GM21786 (cell line): ENCODE data around the gene NPM1.
"Not testable (repeated sequence)": the region's sequence is repeated elsewhere in the genome, so short reads cannot be mapped to it uniquely, and the experiment has no call there.

ENCODE experiments used
- ATAC-seq: cut with Tn5 transposase; IDR thresholded peaks from one replicate; pipeline ENCODE4 v1.9.1; 2021; ENCODE audit not compliant: unreplicated experiment

The NPM1 gene

GRCh38 chr5:171386006-171386671 lies 1.5 kb upstream of the NPM1 start:
- ATAC-seq: no peak

DNA sequence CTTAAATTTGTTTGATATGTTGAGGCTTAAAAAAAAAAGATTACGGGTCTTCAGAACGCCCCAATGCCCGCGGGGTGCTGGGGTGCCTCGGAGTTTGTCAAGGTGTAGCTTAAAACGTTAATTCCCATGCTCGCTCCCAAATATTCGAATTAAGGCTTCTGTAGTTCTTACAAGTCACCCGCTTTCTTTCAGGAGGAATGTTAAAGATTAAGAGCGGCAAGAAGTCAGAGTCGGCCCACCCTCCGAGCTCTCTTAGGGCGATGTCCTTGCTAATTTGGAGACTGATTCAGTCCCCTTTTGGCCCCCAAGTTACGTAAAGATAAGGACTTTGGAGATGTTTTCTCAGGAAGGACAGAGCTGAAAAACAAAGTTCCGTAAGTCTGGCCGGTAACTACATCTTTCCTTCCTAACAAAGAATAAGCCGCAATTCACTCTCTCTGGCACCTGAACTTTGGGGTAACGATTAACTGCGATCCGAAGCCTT lies 746 bp upstream of the NPM1 start:
- ATAC-seq: no peak

DNA sequence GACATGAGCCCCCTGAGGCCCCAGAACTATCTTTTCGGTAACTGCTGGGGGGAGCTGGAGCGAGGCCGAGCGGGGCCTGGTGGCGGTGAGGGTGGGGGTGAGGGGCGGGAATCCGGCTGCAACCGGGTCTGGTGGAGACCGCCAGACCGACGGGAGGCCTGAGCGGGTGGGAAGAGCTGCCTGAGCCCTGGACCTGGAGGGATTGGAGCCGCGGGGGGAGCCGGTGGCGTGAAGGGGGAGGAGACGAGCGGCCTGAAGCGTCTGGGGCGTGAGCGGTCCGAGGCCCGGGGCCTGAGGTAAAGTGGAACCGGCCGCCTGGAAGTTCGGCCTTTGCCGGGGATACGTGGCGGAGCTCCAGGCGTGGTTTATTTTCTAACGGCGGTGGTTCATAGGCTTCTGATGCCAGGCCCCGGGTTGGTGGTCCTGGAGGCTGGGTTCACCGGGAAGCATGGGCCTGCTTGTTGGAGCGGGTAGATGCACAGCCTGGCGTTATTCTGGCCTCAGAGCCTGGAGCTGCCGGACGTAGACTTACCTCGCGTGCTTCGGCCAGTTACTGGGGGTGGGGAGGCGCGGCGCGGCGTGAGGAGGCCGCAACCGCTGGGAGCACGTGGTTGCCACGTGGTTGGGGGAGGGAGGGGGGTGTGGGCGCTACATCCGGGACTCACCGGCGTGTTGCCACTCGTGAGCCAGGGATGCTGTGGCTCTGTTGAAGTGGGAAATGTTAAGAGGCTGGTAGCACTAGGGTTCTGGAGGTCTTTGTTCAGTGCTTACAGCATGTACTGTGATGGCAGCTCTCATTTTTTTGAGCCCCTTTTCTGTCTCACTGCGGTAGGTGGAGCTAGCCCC lies 544 bp downstream of the NPM1 start:
- peak; percentile 32 for ATAC-seq

DNA sequence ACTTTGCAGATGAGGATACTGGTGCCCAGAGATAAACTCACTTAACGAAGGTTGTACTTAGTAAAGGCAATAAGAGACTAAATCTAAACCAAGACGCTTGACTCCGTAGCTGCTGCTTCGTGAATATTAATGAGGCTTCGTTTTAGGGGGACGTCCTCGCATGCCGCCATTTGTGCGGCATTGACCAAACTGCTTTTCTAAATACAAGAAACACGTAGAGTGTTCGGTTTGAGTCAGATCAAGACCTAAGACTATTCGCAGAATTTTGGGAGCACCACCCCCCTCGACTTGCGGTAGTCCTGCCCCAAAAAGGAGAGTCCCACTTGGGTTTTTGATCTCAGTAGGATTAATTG lies 1.1 kb downstream of the NPM1 start:
- ATAC-seq: peak; percentile 6

GRCh38 chr5:171390883-171391677 lies 3.4 kb downstream of the NPM1 start:
- ATAC-seq: no peak

DNA sequence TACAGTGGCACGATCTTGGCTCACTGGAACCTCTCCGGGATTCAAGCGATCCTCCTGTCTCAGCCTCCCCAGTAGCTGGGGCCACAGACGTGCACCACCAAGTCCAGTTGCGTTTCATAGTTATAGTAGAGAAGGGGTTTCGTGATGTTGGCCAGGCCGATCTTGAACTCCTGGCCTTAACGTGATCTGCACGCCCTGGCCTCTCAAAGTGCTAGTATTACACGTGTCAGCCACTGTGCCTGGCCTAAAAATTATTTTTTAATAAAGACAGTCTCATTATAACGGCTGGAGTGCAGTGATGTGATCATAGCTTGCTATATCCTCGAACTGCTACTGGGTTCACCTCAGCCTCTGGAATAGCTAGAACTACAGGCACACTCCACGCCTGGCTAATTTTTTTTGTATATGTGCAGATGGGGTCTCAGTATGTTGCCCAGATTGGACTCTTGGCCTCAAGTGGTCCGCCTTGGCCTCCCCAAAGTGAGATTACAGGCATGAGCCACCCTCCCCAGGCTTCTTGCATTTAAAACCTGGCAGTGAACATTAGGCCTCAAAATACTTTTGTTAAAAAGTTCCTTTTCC lies 4.4 kb downstream of the NPM1 start:
- ATAC-seq: no peak

- no peak for ATAC-seq
These were observed 5.0 kb downstream of the NPM1 start for GRCh38 chr5:171392585-171393159.

GRCh38 chr5:171395042-171395441 lies 7.4 kb downstream of the NPM1 start:
- no peak for ATAC-seq

- not testable (repeated sequence) for ATAC-seq
These were observed 8.9 kb downstream of the NPM1 start for GRCh38 chr5:171396583-171396982.

GRCh38 chr5:171397190-171397589 lies 9.5 kb downstream of the NPM1 start:
- ATAC-seq: no peak

- no peak for ATAC-seq
These were observed 9.9 kb downstream of the NPM1 start for GRCh38 chr5:171397599-171397998.

DNA sequence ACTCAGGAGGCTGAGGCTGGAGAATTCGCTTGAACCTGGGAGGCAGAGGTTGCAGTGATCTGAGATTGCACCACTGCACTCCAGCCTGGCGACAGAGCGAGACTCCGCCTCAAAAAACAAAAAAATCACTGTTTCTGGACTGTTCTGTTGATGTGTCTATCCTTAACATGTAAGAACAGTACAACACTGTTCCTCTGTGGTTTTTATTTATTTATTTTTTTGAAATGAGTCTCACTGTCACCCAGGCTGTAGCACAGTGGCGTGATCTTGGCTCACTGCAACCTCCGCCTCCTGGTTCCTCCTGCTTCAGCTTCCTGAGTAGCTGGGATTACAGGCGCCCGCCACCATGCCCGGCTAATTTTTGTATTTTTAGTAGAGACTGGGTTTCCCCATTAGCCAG lies 11.0 kb downstream of the NPM1 start:
- not testable (repeated sequence) for ATAC-seq

DNA sequence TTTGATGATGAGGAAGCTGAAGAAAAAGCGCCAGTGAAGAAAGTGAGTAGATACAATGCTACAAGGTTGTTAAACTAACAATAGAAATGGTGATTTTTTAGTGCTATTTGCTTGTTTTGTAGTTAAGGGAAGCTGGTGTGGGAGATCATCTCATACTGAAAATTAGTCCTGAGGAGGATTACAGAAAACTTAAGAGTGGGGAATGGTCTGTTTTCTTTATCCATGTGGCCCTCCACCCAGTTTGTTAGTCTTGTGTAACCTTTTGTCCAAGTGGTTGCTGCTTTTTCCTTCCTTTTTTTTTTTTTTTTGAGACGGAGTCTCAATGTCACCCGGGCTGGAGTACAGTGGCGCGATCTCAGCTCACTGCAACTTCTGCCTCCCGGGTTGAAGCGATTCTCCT lies 12.5 kb downstream of the NPM1 start:
- ATAC-seq: no peak

DNA sequence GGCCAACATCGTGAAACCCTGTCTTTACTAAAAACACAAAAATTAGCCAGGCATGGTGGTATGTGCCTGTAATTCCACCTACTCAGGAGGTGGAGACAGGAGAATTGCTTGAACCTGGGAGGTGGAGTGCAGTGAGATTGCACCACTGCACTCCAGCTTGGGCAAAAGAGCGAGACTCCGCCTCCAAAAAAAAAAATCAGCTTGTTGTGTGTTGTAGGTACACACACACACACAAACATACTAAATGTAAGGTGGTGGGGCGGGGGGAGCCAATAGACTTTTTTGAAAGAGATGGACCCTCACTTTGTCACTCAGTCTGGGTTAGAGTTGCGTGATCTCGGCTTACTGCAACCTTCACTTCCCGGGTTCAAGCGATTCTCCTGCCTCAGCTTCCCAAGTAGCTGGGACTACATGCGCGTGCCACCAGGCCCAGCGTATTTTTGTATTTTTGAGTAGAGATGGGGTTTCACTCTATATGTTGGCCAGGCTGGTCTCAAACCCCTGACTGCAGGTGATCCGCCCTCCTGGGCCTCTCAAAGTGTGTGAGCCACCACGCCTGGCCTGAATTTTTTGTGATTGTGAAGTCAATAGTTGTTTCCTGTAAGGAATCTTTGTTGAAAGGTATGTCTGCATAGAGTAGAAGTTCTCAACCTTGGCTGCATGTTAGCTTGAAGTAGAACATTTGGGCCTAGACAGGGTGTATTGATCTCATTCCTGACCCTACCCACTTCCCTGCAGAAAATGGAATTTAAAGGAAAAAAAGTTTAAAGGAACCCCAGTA lies 13.7 kb downstream of the NPM1 start:
- no peak for ATAC-seq

GRCh38 chr5:171402751-171403150 lies 15.1 kb downstream of the NPM1 start:
- not testable (repeated sequence) for ATAC-seq

DNA sequence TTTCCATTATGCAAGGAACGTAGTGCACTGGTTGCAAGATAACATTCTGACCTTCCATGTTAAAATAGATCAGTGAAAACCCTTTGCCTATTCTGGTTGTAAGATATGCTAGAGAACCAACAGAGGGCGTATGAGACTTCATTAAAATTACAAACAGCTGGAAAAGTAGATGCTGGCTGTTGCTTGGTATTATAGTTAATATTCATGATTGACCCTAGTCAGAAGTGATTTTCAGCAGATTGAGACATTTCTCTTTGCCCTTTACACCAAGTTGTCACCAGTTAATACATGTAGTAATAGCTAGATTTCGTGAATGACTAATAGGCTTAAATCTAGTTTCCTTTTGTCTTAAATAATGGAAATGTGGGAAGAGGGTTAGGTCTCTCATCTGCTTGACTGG lies 18.0 kb downstream of the NPM1 start:
- no peak for ATAC-seq

DNA sequence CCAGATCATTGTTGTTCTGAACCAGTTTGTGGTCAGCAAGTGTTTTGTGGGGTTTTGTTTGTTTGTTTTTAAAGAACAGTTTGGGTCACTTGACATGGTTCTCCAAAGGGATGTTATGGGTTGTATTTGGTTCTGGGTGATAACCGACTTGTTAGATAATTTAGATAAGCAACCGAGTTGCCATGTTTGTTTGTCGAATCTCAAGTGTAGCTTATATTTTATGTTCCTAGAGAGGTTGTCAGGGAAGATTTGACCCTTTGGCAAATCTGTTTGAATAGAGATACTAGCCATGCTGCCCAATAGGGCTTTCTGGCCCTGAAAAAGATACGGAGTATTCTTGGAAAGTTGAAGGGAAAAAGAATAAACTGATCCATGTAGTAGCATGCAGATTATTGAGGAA lies 19.6 kb downstream of the NPM1 start:
- no peak for ATAC-seq

DNA sequence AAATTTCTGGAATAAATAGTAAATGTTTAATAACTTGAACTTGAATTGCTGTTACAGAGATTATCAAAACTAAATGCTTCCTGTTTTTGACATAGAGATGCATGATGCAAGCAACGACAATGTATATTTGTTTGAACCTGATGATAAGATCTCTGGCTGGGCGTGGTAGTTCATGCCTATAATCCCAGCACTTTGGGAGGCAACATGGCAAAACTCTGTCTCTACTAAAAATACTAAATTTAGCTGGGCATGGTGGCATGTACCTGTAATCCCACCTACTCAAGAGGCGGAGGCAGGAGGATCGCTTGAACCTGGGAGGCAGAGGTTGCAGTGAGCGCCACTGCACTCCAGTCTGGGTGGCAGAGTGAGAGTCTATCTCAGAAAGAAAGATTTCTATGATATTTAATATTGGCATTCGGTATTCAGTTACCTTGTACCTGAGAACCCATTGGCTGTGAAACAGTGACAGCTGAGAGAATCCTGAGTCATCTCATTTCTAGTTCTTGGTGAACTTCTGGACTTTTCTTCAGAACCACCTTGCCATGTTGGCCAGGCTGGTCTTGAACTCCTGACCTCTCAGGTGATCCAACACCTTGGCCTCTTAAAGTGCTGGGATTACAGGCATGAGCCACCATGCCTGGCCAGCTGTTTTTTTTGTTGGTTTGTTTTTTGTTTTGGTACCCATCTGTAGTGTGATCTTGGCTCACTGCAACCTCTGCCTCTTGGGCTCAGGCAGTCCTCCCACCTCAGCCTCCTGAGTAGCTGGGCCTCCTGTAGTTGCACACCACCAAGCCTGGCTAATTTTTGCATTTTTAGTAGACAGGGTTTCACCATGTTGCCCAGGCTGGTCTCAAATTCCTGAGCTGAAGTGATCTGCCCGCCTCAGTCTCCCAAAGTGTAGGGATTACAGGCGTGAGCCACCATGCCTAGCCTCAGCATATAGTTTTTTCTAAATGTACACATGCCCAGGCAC lies 21.8 kb downstream of the NPM1 start:
- ATAC-seq: no peak

- ATAC-seq: no peak
These were observed 22.5 kb downstream of the NPM1 start for GRCh38 chr5:171410181-171410580.
